Endothelial cell of umbilical vein (primary cell): ENCODE measurements around the gene TMEM119.

Source experiments
- CTCF ChIP-seq, 2 donors: IDR thresholded peaks; 1 replicate in 1 of 2; 2 replicates in 1 of 2; pipeline ENCODE4 v1.5.1; 2011; ENCODE audit warnings: low read length in 2 of 2, mild to moderate bottlenecking in 2 of 2, moderate library complexity in 2 of 2, control low read depth in 1 of 2, inconsistent platforms in 1 of 2, low read depth in 1 of 2; ENCODE audit not compliant: insufficient read depth in 1 of 2; ENCODE audit errors: extremely low read depth in 1 of 2
- MAX ChIP-seq: IDR thresholded peaks from 2 replicates; pipeline ENCODE4 v1.6.1; 2011; ENCODE audit not compliant: insufficient read depth, insufficient read length

DNA sequence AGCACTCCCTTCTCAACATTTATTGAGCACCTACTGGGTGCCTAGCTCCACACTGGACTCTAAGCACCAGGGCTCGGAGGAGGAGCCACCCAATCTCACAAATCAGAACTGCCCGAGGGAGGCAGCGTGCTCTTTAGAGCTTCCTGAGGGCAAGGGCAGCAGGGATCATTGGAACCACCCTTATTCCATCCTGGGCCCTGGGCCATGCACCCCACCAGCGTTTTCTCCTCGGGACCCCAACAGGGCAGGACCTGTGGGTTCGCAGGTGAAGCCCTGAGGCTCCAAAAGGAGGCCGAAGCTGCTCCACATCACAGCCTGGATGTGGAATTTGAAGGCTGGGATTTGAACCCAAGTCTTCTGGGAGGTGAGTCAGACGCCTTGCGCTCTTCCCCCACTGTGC, 15.4 kb downstream of the TMEM119 start:
- no peak for TF ChIP-seq CTCF (IDR thresholded peaks at IDR 0.05; ENCODE audit: extremely low read depth in 1 of 2, insufficient read depth in 1 of 2, low read depth in 1 of 2, low read length in 2 of 2)
- no peak for TF ChIP-seq MAX
